ENCODE results near the gene DNAH1.

DNAH1 gene

GRCh38 chr3:52437326-52438103, 121.4 kb downstream of the DNAH1 start:
- no peak overlapping the region for H3K4me3 ChIP-seq (ENCODE audit: low read depth, low read length)
- no peak for DNase-seq (ENCODE audit: low read depth)
- TF ChIP-seq CTCF (IDR thresholded peaks at IDR 0.05; ENCODE audit: low read depth, low read length, missing control alignments): no peak

- no peak overlapping the region for H3K4me3 ChIP-seq (ENCODE audit: low read depth, low read length)
- TF ChIP-seq CTCF (IDR thresholded peaks at IDR 0.05; ENCODE audit: low read depth, low read length, missing control alignments): no peak
- DNase-seq (ENCODE audit: low read depth): no peak
These were observed 121.9 kb downstream of the DNAH1 start for GRCh38 chr3:52438104-52438376.

GRCh38 chr3:52438579-52439425, 122.7 kb downstream of the DNAH1 start:
- no peak for DNase-seq (ENCODE audit: low read depth)
- H3K4me3 ChIP-seq (ENCODE audit: low read depth, low read length): no peak overlapping the region
- no peak for TF ChIP-seq CTCF (IDR thresholded peaks at IDR 0.05; ENCODE audit: low read depth, low read length, missing control alignments)

GRCh38 chr3:52439426-52440248, 123.5 kb downstream of the DNAH1 start:
- TF ChIP-seq CTCF (IDR thresholded peaks at IDR 0.05; ENCODE audit: low read depth, low read length, missing control alignments): no peak
- no peak for DNase-seq (ENCODE audit: low read depth)
- no peak overlapping the region for H3K4me3 ChIP-seq (ENCODE audit: low read depth, low read length)

- no peak for TF ChIP-seq CTCF (IDR thresholded peaks at IDR 0.05; ENCODE audit: low read depth, low read length, missing control alignments)
- no peak for DNase-seq (ENCODE audit: low read depth)
- H3K4me3 ChIP-seq (ENCODE audit: low read depth, low read length): no peak overlapping the region
These were observed 124.1 kb downstream of the DNAH1 start for GRCh38 chr3:52440249-52440551.

- TF ChIP-seq CTCF (IDR thresholded peaks at IDR 0.05; ENCODE audit: low read depth, low read length, missing control alignments): no peak
- no peak for DNase-seq (ENCODE audit: low read depth)
- no peak overlapping the region for H3K4me3 ChIP-seq (ENCODE audit: low read depth, low read length)
These were observed 124.6 kb downstream of the DNAH1 start for GRCh38 chr3:52440671-52441070.
